ENCODE results near the gene AFP. TPM values are rescaled to one million over a fixed set of nuclear protein-coding genes. Genes with fewer than 3 reads are reported as not detected.

Gene AFP
- total RNA-seq, 3 donors from 2014 or later (not counting 1 experiment from before 2014, with no cell fraction given) = not detected

- ATAC-seq (no peak), DNase-seq (no peak)
- no peaks in the 10 kb centered on the region for H3K4me1 Mint-ChIP-seq
- 79% methylated on average over 10 of the region's 11 CpGs for WGBS (ENCODE audit: insufficient coverage)
- TF ChIP-seq CTCF (IDR thresholded peaks at IDR 0.05) = no peak
- H3K4me3 Mint-ChIP-seq = no peak overlapping the region
- H3K9me3 Mint-ChIP-seq = peaks cover 4 to 13% of the 10 kb centered on the region in 2 donors
- Histone ChIP-seq H3K9me3 (ENCODE audit: control insufficient read depth, insufficient read depth, low read length) (peaks cover 6% of the 10 kb centered on the region), H3K4me1 (ENCODE audit: control insufficient read depth, insufficient read depth, low read length) (no peaks in the 10 kb centered on the region), H3K4me3 (ENCODE audit: low read length) (no peak overlapping the region), H3K36me3 (ENCODE audit: control insufficient read depth, insufficient read depth, low read length) (no peaks in the 10 kb centered on the region), H3K27ac (ENCODE audit: low read length) (no peak overlapping the region), H3K27me3 (ENCODE audit: control insufficient read depth, insufficient read depth, low read length) (no peaks in the 10 kb centered on the region)
- H3K36me3 Mint-ChIP-seq = peaks cover 15% of the 10 kb centered on the region
- H3K27me3 Mint-ChIP-seq (ENCODE audit: low read depth in 2 of 2) = no peaks in the 10 kb centered on the region
- H3K27ac Mint-ChIP-seq = no peak overlapping the region
- intact Hi-C loops (cut with micrococcal nuclease) = no loop called here
These were observed 41.2 kb downstream of the AFP start for GRCh38 chr4:73477176-73477575.

GRCh38 chr4:73479323-73479722 lies 43.3 kb downstream of the AFP start:
- intact Hi-C loops (cut with micrococcal nuclease) = no loop called here
- H3K4me1 Mint-ChIP-seq = no peaks in the 10 kb centered on the region
- Histone ChIP-seq H3K36me3 (ENCODE audit: control insufficient read depth, insufficient read depth, low read length) (no peaks in the 10 kb centered on the region), H3K27ac (ENCODE audit: low read length) (no peak overlapping the region), H3K4me3 (ENCODE audit: low read length) (no peak overlapping the region), H3K27me3 (ENCODE audit: control insufficient read depth, insufficient read depth, low read length) (no peaks in the 10 kb centered on the region), H3K9me3 (ENCODE audit: control insufficient read depth, insufficient read depth, low read length) (peaks cover 6% of the 10 kb centered on the region), H3K4me1 (ENCODE audit: control insufficient read depth, insufficient read depth, low read length) (no peaks in the 10 kb centered on the region)
- TF ChIP-seq CTCF (IDR thresholded peaks at IDR 0.05) = no peak
- DNase-seq = no peak
- H3K27ac Mint-ChIP-seq = no peak overlapping the region
- H3K4me3 Mint-ChIP-seq = no peak overlapping the region
- ATAC-seq = no peak
- H3K9me3 Mint-ChIP-seq = peaks cover 4 to 6% of the 10 kb centered on the region in 2 donors
- no peaks in the 10 kb centered on the region for H3K27me3 Mint-ChIP-seq (ENCODE audit: low read depth in 2 of 2)
- WGBS (ENCODE audit: insufficient coverage) = 58% methylated on average over 1 of the region's 1 CpG
- H3K36me3 Mint-ChIP-seq = no peaks in the 10 kb centered on the region

DNA sequence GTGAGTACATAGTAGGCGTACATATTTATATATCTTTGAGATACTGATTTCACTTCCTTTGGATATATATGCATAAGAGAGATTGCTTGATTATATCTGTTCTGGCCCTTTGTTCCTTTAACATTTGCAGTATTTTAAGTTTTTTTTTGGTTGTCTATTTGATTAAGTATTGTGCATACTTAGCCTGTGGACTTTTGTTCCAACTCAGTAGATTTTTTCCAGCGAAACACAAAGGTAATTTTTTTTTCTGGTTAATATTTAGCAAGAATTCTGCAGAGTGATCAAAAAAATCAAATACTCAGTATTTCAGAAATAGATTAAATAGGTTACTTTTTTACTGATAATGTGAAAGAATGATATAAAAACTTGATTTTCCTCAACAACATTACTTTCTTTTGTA lies 45.3 kb downstream of the AFP start, which contains the start of gene AFM:
TSS of gene AFM (plus strand) at position 388 of the 400 bp plus-strand sequence. CDS start 31 bp downstream, outside the sequence.
- Histone ChIP-seq H3K4me1 (ENCODE audit: control insufficient read depth, insufficient read depth, low read length) (no peaks in the 10 kb centered on the region), H3K27ac (ENCODE audit: low read length) (no peak within 1 kb of the TSS), H3K36me3 (ENCODE audit: control insufficient read depth, insufficient read depth, low read length) (no peaks in the 10 kb centered on the region), H3K9me3 (ENCODE audit: control insufficient read depth, insufficient read depth, low read length) (peaks cover 3% of the 10 kb centered on the region), H3K4me3 (ENCODE audit: low read length) (no peak within 1 kb of the TSS), H3K27me3 (ENCODE audit: control insufficient read depth, insufficient read depth, low read length) (no peaks in the 10 kb centered on the region)
- no peak within 1 kb of the TSS for H3K4me3 Mint-ChIP-seq
- H3K36me3 Mint-ChIP-seq = no peaks in the 10 kb centered on the region
- no peak for ATAC-seq
- WGBS (ENCODE audit: insufficient coverage) = 0% methylated on average over 1 of the region's 2 CpGs
- H3K27me3 Mint-ChIP-seq (ENCODE audit: low read depth in 2 of 2) = no peaks in the 10 kb centered on the region
- H3K4me1 Mint-ChIP-seq = no peaks in the 10 kb centered on the region
- TF ChIP-seq CTCF (IDR thresholded peaks at IDR 0.05) = no peak
- no peak for DNase-seq
- peaks cover 3 to 6% of the 10 kb centered on the region in 2 donors for H3K9me3 Mint-ChIP-seq
- intact Hi-C loops (cut with micrococcal nuclease) = no loop called here
- H3K27ac Mint-ChIP-seq = no peak within 1 kb of the TSS

- Histone ChIP-seq H3K27me3 (ENCODE audit: control insufficient read depth, insufficient read depth, low read length) (no peaks in the 10 kb centered on the region), H3K4me3 (ENCODE audit: low read length) (no peak overlapping the region), H3K4me1 (ENCODE audit: control insufficient read depth, insufficient read depth, low read length) (no peaks in the 10 kb centered on the region), H3K36me3 (ENCODE audit: control insufficient read depth, insufficient read depth, low read length) (no peaks in the 10 kb centered on the region), H3K9me3 (ENCODE audit: control insufficient read depth, insufficient read depth, low read length) (no peaks in the 10 kb centered on the region), H3K27ac (ENCODE audit: low read length) (no peak overlapping the region)
- no peak for TF ChIP-seq CTCF (IDR thresholded peaks at IDR 0.05)
- ATAC-seq (no peak), DNase-seq (no peak)
- H3K4me3 Mint-ChIP-seq = no peak overlapping the region
- H3K27me3 Mint-ChIP-seq (ENCODE audit: low read depth in 2 of 2) = no peaks in the 10 kb centered on the region
- no peaks in the 10 kb centered on the region for H3K36me3 Mint-ChIP-seq
- intact Hi-C loops (cut with micrococcal nuclease) = no loop called here
- no peaks in the 10 kb centered on the region for H3K4me1 Mint-ChIP-seq
- no peak overlapping the region for H3K27ac Mint-ChIP-seq
- peaks cover 3 to 8% of the 10 kb centered on the region in 2 donors for H3K9me3 Mint-ChIP-seq
These were observed 49.1 kb downstream of the AFP start for GRCh38 chr4:73485085-73485484.

Measured in natural killer cell (primary cell).